Keratinocyte (primary cell): ENCODE results near the gene GJD4. TPM values are rescaled to one million over a fixed set of nuclear protein-coding genes. Genes with fewer than 3 reads are reported as not detected.

Experiments used
- DNase-seq: peaks from one replicate; pipeline ENCODE4 v3.0.0-alpha.2; 2011; ENCODE audit warnings: low read depth, missing footprints, low spot score
- FAIRE-seq: peaks from 2 replicates; lab custom pipeline; 2011; peaks lifted over from hg19 to GRCh38; lab: Jason Lieb, UNC
- H2AFZ ChIP-seq: 2 replicates; pipeline ENCODE4 v1.6.0; 2012; ENCODE audit warnings: low read length, control low read depth, inconsistent platforms; ENCODE audit not compliant: control insufficient read depth
- H3K27ac ChIP-seq: 2 replicates; pipeline ENCODE4 v1.5.1; 2011; ENCODE audit warnings: low read length; ENCODE audit not compliant: control insufficient read depth, insufficient read depth
- H3K27me3 ChIP-seq: 3 replicates; pipeline ENCODE4 v1.6.0; 2011; ENCODE audit warnings: low read length; ENCODE audit not compliant: control insufficient read depth, insufficient read depth; ENCODE audit errors: extremely low read depth
- H3K36me3 ChIP-seq, 2 experiments: 2 replicates in 1 of 2; 3 replicates in 1 of 2; pipeline ENCODE4 v1.5.1; 2011; ENCODE audit warnings: low read length in 2 of 2, mild to moderate bottlenecking in 1 of 2; ENCODE audit not compliant: control insufficient read depth in 2 of 2, insufficient read depth in 2 of 2; ENCODE audit errors: extremely low read depth in 1 of 2
- H3K4me1 ChIP-seq: 3 replicates; pipeline ENCODE4 v1.5.1; 2011; ENCODE audit warnings: low read length; ENCODE audit not compliant: control insufficient read depth, insufficient read depth; ENCODE audit errors: extremely low read depth
- H3K4me2 ChIP-seq: 3 replicates; pipeline ENCODE4 v1.6.0; 2011; ENCODE audit warnings: low read depth, low read length; ENCODE audit not compliant: control insufficient read depth, insufficient read depth; ENCODE audit errors: extremely low read depth
- H3K4me3 ChIP-seq, 3 experiments: fragments of 200-600 bp in 1 of 3; sonication (generic) in 1 of 3; 2 replicates in 2 of 3; 3 replicates in 1 of 3; pipeline ENCODE4 v1.5.1; 2011 to 2016; ENCODE audit warnings: low read length in 3 of 3, mild to moderate bottlenecking in 3 of 3, control low read depth in 2 of 3, inconsistent platforms in 1 of 3, low read depth in 1 of 3, mixed read lengths in 1 of 3, mixed run types in 1 of 3, moderate library complexity in 1 of 3; ENCODE audit not compliant: control insufficient read depth in 2 of 3, insufficient read depth in 2 of 3; ENCODE audit errors: extremely low read depth in 1 of 3
- H3K79me2 ChIP-seq: 2 replicates; pipeline ENCODE4 v1.6.0; 2012; ENCODE audit warnings: low read length; ENCODE audit not compliant: control insufficient read depth, insufficient read depth
- H3K9ac ChIP-seq: 3 replicates; pipeline ENCODE4 v1.6.0; 2011; ENCODE audit warnings: low read length; ENCODE audit not compliant: control insufficient read depth, insufficient read depth; ENCODE audit errors: extremely low read depth
- H3K9me1 ChIP-seq: 3 replicates; pipeline ENCODE4 v1.6.0; 2011; ENCODE audit warnings: low read length; ENCODE audit not compliant: control insufficient read depth, insufficient read depth; ENCODE audit errors: extremely low read depth
- H3K9me3 ChIP-seq: 2 replicates; pipeline ENCODE4 v1.5.1; 2012; ENCODE audit warnings: low read depth, low read length; ENCODE audit not compliant: control insufficient read depth
- H4K20me1 ChIP-seq: 3 replicates; pipeline ENCODE4 v1.6.0; 2011; ENCODE audit warnings: low read length; ENCODE audit not compliant: control insufficient read depth, insufficient read depth; ENCODE audit errors: extremely low read depth
- EZH2 ChIP-seq: IDR thresholded peaks from one replicate; pipeline ENCODE4 v1.6.1; 2012; ENCODE audit warnings: inconsistent platforms, mild to moderate bottlenecking, low read length, moderate library complexity
- dilution Hi-C: fragments of 300-500 bp; cut with MboI; formaldehyde crosslinking; loops from one replicate; pipeline ENCODE4 v1.7.0; 2020; ENCODE audit warnings: low sequenced_read_pairs; ENCODE audit not compliant: extremely low pct_ligation_motif_present
- polyA minus RNA-seq, 3 experiments: library from RNA; depleted of rRNA, polyadenylated mRNA; stranded (reverse); fragments of >200 nt; gene quantifications; 1 replicate in 1 of 3; 2 replicates in 1 of 3; 3 replicates in 1 of 3; pipeline ENCODE4 v1.2.3, GENCODE V29; 2011
- polyA plus RNA-seq, 5 experiments: library from polyadenylated mRNA; depleted of rRNA in 3 of 5; stranded (reverse) in 3 of 5; stranded (forward) in 1 of 5; unstranded in 1 of 5; fragments of >200 nt; gene quantifications; 1 replicate in 1 of 5; 2 replicates in 3 of 5; 3 replicates in 1 of 5; pipeline versions ENCODE4 v1.2.1 to v1.2.3, GENCODE V29; 2011 to 2012; ENCODE audit warnings: missing spikeins in 2 of 5, low read depth in 1 of 5, low replicate concordance in 1 of 5
- TF ChIP-seq, protein P1 (sequence below), 3 experiments: IDR thresholded peaks in 1 of 3; conservative IDR thresholded peaks in 1 of 3; optimal IDR thresholded peaks in 1 of 3; 2 replicates in 2 of 3; 3 replicates in 1 of 3; pipeline versions ENCODE3 to v1.5.1; 2011; ENCODE audit warnings: low read length in 3 of 3, mild to moderate bottlenecking in 3 of 3, moderate library complexity in 2 of 3, control low read depth in 1 of 3, inconsistent platforms in 1 of 3; ENCODE audit not compliant: insufficient read depth in 2 of 3; ENCODE audit errors: extremely low read depth in 1 of 3

The GJD4 gene, protein sequence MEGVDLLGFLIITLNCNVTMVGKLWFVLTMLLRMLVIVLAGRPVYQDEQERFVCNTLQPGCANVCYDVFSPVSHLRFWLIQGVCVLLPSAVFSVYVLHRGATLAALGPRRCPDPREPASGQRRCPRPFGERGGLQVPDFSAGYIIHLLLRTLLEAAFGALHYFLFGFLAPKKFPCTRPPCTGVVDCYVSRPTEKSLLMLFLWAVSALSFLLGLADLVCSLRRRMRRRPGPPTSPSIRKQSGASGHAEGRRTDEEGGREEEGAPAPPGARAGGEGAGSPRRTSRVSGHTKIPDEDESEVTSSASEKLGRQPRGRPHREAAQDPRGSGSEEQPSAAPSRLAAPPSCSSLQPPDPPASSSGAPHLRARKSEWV
- polyA plus RNA-seq, result not detected in 3 replicates
- not detected for polyA plus RNA-seq (2011; ENCODE audit: low read depth)
- not detected in 2 replicates for polyA plus RNA-seq (2011; cell fraction: cytosol; rRNA removed)
- polyA plus RNA-seq (2011; cell fraction: nucleus; rRNA removed), result not detected in 2 replicates
- not detected in 2 replicates for polyA plus RNA-seq (2012; ENCODE audit: low replicate concordance)
- polyA minus RNA-seq, result not detected in 3 replicates
- polyA minus RNA-seq (2011; cell fraction: cytosol; rRNA and poly(A)+ RNA removed), result not detected
- polyA minus RNA-seq (2011; cell fraction: nucleus; rRNA and poly(A)+ RNA removed), result not detected in 2 replicates

DNA sequence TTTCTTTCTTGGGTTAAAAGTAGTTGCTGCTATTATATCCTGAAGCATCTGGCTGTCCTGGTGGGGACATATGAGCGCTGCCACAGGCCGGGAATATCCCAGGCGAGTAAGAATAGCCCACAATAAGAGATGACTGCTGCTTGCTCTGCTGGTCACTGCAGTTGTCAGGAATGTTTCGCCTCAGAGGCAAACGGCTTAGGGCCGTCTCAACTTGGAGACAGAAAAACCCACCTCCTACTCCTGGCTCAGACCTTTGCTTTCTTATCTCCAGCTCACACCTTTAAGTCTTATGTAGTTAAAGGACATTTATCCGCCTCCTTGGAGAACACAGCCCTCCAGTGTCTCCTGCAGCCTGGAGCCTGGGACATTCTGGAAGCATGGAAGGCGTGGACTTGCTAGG is at the start of gene GJD4:
GJD4 (plus strand) TSS at position 151 of the 400 bp plus-strand sequence; CDS start at position 378, 227 bp downstream.
- FAIRE-seq, result no peak

DNA sequence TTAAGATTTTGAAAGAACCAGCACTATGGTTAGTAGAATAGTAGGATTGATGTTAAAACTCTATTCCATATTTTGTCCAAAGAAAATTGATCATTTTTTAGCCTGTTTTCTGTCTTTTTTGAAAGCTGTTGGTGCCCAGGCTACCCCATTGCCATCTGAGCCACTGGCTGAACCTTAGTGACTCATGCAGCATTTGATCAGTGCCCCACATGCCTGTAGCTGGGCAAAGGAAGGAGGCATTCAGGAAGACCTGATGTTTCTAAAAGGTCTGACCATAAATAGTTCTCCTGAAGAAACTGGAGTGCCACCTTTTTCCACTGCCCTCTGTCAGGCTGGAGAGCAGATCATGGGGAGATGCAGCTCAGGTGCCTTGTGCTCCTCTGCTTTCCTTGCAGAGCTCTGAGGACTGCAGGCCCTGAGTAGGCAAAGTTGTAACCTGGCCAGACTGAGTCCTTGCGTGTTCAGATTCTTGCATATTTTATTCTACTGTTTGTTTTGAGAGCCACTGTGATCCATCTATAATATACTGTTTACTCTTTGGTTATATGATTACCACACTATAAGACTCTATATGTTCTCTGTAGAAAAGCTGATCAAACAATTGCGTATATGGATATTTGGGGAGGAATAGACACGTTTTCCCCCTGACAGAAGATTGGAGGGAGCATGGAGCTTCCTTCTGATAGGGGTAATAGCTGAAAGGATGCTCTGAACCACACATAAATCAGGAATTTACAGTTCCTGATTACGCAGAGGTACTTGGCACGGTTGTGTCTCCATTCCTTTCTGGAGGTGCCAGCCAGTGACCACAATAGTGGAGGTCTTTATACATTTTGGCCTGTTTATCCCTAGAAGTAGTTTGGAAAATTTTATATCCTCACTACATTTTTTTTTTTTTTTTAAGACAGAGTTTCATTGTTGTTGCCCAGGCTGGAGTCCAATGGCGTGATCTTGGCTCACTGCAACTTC is 48.9 kb upstream of the GJD4 start:
- Histone ChIP-seq H4K20me1 (no peaks in the 10 kb centered on the region), H2AFZ (no peak overlapping the region), H3K9ac (no peak overlapping the region), H3K9me1 (no peaks in the 10 kb centered on the region), H3K4me2 (no peak overlapping the region), H3K79me2 (no peaks in the 10 kb centered on the region), H3K36me3 (peaks cover 2 to 13% of the 10 kb centered on the region in 2 experiments), H3K4me1 (no peaks in the 10 kb centered on the region), H3K4me3 (no peak overlapping the region), H3K27me3 (no peaks in the 10 kb centered on the region), H3K27ac (no peak overlapping the region), H3K9me3 (no peaks in the 10 kb centered on the region)
- TF ChIP-seq, protein P1, sequence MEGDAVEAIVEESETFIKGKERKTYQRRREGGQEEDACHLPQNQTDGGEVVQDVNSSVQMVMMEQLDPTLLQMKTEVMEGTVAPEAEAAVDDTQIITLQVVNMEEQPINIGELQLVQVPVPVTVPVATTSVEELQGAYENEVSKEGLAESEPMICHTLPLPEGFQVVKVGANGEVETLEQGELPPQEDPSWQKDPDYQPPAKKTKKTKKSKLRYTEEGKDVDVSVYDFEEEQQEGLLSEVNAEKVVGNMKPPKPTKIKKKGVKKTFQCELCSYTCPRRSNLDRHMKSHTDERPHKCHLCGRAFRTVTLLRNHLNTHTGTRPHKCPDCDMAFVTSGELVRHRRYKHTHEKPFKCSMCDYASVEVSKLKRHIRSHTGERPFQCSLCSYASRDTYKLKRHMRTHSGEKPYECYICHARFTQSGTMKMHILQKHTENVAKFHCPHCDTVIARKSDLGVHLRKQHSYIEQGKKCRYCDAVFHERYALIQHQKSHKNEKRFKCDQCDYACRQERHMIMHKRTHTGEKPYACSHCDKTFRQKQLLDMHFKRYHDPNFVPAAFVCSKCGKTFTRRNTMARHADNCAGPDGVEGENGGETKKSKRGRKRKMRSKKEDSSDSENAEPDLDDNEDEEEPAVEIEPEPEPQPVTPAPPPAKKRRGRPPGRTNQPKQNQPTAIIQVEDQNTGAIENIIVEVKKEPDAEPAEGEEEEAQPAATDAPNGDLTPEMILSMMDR (optimal IDR thresholded peaks at IDR 0.05 in 1 of 3, IDR thresholded peaks at IDR 0.05 in 1 of 3, conservative IDR thresholded peaks at IDR 0.05 in 1 of 3; ENCODE audit: extremely low read depth in 1 of 3, insufficient read depth in 2 of 3, low read length in 3 of 3), result no peak
- TF ChIP-seq EZH2, result no peak
- DNase-seq, result no peak
- dilution Hi-C loops, result no loop called here
- no peak for FAIRE-seq

More for the DNA sequence above, at the start of gene GJD4:
- TF ChIP-seq, protein P1 (optimal IDR thresholded peaks at IDR 0.05 in 1 of 3, IDR thresholded peaks at IDR 0.05 in 1 of 3, conservative IDR thresholded peaks at IDR 0.05 in 1 of 3; ENCODE audit: extremely low read depth in 1 of 3, insufficient read depth in 2 of 3, low read length in 3 of 3), result no peak
- no peak for TF ChIP-seq EZH2
- Histone ChIP-seq H3K4me1 (no peaks in the 10 kb centered on the region), H3K9me1 (no peaks in the 10 kb centered on the region), H3K36me3 (no peaks in the 10 kb centered on the region), H3K27me3 (peaks cover 31% of the 10 kb centered on the region), H4K20me1 (no peaks in the 10 kb centered on the region), H3K27ac (no peak within 1 kb of the TSS), H3K79me2 (no peaks in the 10 kb centered on the region), H3K4me3 (no peak within 1 kb of the TSS), H3K9ac (no peak within 1 kb of the TSS), H3K4me2 (no peak within 1 kb of the TSS), H2AFZ (no peak within 1 kb of the TSS), H3K9me3 (no peaks in the 10 kb centered on the region)
- dilution Hi-C loops, result no loop called here
- DNase-seq, result no peak
